Lower leg skin (tissue), 3 donors: Measurements from ENCODE around the gene MGAM2.

ENCODE experiments used
- CTCF ChIP-seq, 3 donors: fragments of 450-650 bp; IDR thresholded peaks; one replicate each; pipeline ENCODE4 v1.5.1; 2016; ENCODE audit warnings: antibody characterized with exemption in 3 of 3, mild to moderate bottlenecking in 3 of 3, moderate library complexity in 2 of 3
- POLR2A ChIP-seq, 2 donors: fragments of 450-650 bp; IDR thresholded peaks; one replicate each; pipeline ENCODE4 v1.6.1; 2016 to 2017; ENCODE audit warnings: antibody characterized with exemption in 2 of 2, mild to moderate bottlenecking in 1 of 2, moderate library complexity in 1 of 2

- TF ChIP-seq CTCF (IDR thresholded peaks at IDR 0.05), result no peak
- no peak for TF ChIP-seq POLR2A (IDR thresholded peaks at IDR 0.05)
Observed at GRCh38 chr7:142180426-142180825, 68.9 kb downstream of the MGAM2 start.
